Endothelial cell of umbilical vein (primary cell): Measurements from ENCODE around the gene LAIR1. TPM values are rescaled to one million over a fixed set of nuclear protein-coding genes. Genes with fewer than 3 reads are reported as not detected.

Experiments
- BruUV-seq: library from RNA; stranded (reverse); fragments of 400-500 nt; replicated peaks from 2 replicates; lab custom pipeline; 2021; lab: Mats Ljungman, UMichigan
- CTCF ChIA-PET: fragments of 300-600, 350-600 bp; sonication (Branson Sonifier 250); formaldehyde crosslinking; loops from one replicate; lab custom pipeline; 2021; ENCODE audit warnings: antibody characterized with exemption, inconsistent platforms; lab: Charles Lee
- POLR2A ChIA-PET: fragments of 300-600, 350-600 bp; sonication (Branson Sonifier 250); formaldehyde crosslinking; loops from one replicate; lab custom pipeline; 2021; ENCODE audit warnings: antibody characterized with exemption, inconsistent platforms; lab: Charles Lee
- DNase-seq: peaks from one replicate; pipeline ENCODE4 v3.0.0-alpha.2; 2011; ENCODE audit warnings: low read depth, low spot score
- FAIRE-seq: peaks from 2 replicates; lab custom pipeline; 2011; peaks lifted over from hg19 to GRCh38; lab: Jason Lieb, UNC
- H2AFZ ChIP-seq: 2 replicates; pipeline ENCODE4 v1.6.0; 2012; ENCODE audit warnings: low read depth, low read length, control low read depth, inconsistent platforms
- H3K27ac ChIP-seq: 2 replicates; pipeline ENCODE4 v1.5.1; 2011; ENCODE audit warnings: low read depth, mild to moderate bottlenecking, control low read depth, low read length, moderate library complexity; ENCODE audit not compliant: insufficient read depth
- H3K27me3 ChIP-seq, 2 experiments: 2 replicates each; pipeline versions ENCODE4 v1.6.0 to v1.6.1; 2011; ENCODE audit warnings: low read length in 2 of 2, mixed read lengths in 1 of 2; ENCODE audit not compliant: control insufficient read depth in 2 of 2, insufficient read depth in 2 of 2
- H3K36me3 ChIP-seq, 2 experiments: 2 replicates in 1 of 2; 3 replicates in 1 of 2; pipeline ENCODE4 v1.5.1; 2011; ENCODE audit warnings: low read length in 2 of 2, mild to moderate bottlenecking in 1 of 2, moderate library complexity in 1 of 2; ENCODE audit not compliant: control insufficient read depth in 2 of 2, insufficient read depth in 2 of 2; ENCODE audit errors: extremely low read depth in 1 of 2
- H3K4me1 ChIP-seq: 3 replicates; pipeline ENCODE4 v1.5.1; 2011; ENCODE audit warnings: mild to moderate bottlenecking, low read length; ENCODE audit not compliant: control insufficient read depth, insufficient read depth; ENCODE audit errors: extremely low read depth
- H3K4me2 ChIP-seq: 2 replicates; pipeline ENCODE4 v1.6.1; 2011; ENCODE audit warnings: low read length, control low read depth, mixed read lengths; ENCODE audit not compliant: insufficient read depth
- H3K4me3 ChIP-seq, 3 experiments: fragments of 200-600 bp in 1 of 3; sonication (generic), shearing (Covaris generic) in 1 of 3; replicated peaks in 1 of 3; 2 replicates each; pipeline ENCODE4 v1.5.1; 2011 to 2016; ENCODE audit warnings: control low read depth in 3 of 3, low read length in 3 of 3, mild to moderate bottlenecking in 2 of 3, inconsistent platforms in 1 of 3, low read depth in 1 of 3, moderate library complexity in 1 of 3; ENCODE audit not compliant: insufficient read depth in 1 of 3
- H3K79me2 ChIP-seq: 2 replicates; pipeline ENCODE4 v1.6.0; 2012; ENCODE audit warnings: low read length, inconsistent platforms; ENCODE audit not compliant: control insufficient read depth, insufficient read depth
- H3K9ac ChIP-seq: replicated peaks from 2 replicates; pipeline ENCODE3; 2011; ENCODE audit warnings: low read length, control low read depth; ENCODE audit not compliant: insufficient read depth; ENCODE audit errors: extremely low read depth
- H3K9me1 ChIP-seq: replicated peaks from 3 replicates; pipeline ENCODE4 v1.6.0; 2011; ENCODE audit warnings: mild to moderate bottlenecking, low read length; ENCODE audit not compliant: control insufficient read depth, insufficient read depth; ENCODE audit errors: extremely low read depth
- H3K9me3 ChIP-seq: replicated peaks from 2 replicates; pipeline ENCODE4 v1.5.1; 2012; ENCODE audit warnings: low read length, inconsistent platforms; ENCODE audit not compliant: control insufficient read depth, insufficient read depth
- H4K20me1 ChIP-seq: replicated peaks from 2 replicates; pipeline ENCODE3; 2011; ENCODE audit warnings: mild to moderate bottlenecking, low read length; ENCODE audit not compliant: control insufficient read depth, insufficient read depth; ENCODE audit errors: extremely low read depth
- CTCF ChIP-seq, 2 donors: IDR thresholded peaks; 1 replicate in 1 of 2; 2 replicates in 1 of 2; pipeline ENCODE4 v1.5.1; 2011; ENCODE audit warnings: low read length in 2 of 2, mild to moderate bottlenecking in 2 of 2, moderate library complexity in 2 of 2, control low read depth in 1 of 2, inconsistent platforms in 1 of 2, low read depth in 1 of 2; ENCODE audit not compliant: insufficient read depth in 1 of 2; ENCODE audit errors: extremely low read depth in 1 of 2
- EZH2 ChIP-seq: IDR thresholded peaks from 2 replicates; pipeline ENCODE4 v1.6.1; 2012; ENCODE audit warnings: borderline replicate concordance, low read depth, mild to moderate bottlenecking, moderate library complexity, low read length, inconsistent platforms; ENCODE audit not compliant: severe bottlenecking
- FOS ChIP-seq: IDR thresholded peaks from 2 replicates; pipeline ENCODE4 v1.6.1; 2011; ENCODE audit warnings: mild to moderate bottlenecking, low read length, moderate library complexity, borderline replicate concordance; ENCODE audit not compliant: insufficient read depth
- GATA2 ChIP-seq: IDR thresholded peaks from 2 replicates; pipeline ENCODE4 v1.7.0; 2011; ENCODE audit warnings: low read depth, mild to moderate bottlenecking, moderate library complexity, mixed read lengths, low read length; ENCODE audit not compliant: insufficient read length, insufficient read depth
- JUN ChIP-seq: IDR thresholded peaks from 2 replicates; pipeline ENCODE4 v1.6.1; 2011; ENCODE audit warnings: borderline replicate concordance, low read depth; ENCODE audit not compliant: insufficient read length, insufficient read depth
- MAX ChIP-seq: IDR thresholded peaks from 2 replicates; pipeline ENCODE4 v1.6.1; 2011; ENCODE audit not compliant: insufficient read depth, insufficient read length
- MYC ChIP-seq: IDR thresholded peaks from one replicate; pipeline ENCODE4 v1.6.1; 2011; ENCODE audit warnings: mild to moderate bottlenecking, low read depth, low read length
- POLR2A ChIP-seq: IDR thresholded peaks from 2 replicates; pipeline ENCODE4 v1.6.1; 2012; ENCODE audit warnings: low read depth, mild to moderate bottlenecking, control low read depth, low read length
- POLR2AphosphoS5 ChIP-seq: IDR thresholded peaks from 2 replicates; pipeline ENCODE4 v1.6.1; 2012; ENCODE audit warnings: low read depth, mild to moderate bottlenecking, control low read depth, low read length, moderate library complexity; ENCODE audit not compliant: insufficient read depth
- dilution Hi-C: fragments of 300-500 bp; cut with MboI; formaldehyde crosslinking; loops from one replicate; pipeline ENCODE4 v1.15.0; 2019; ENCODE audit warnings: low sequenced_read_pairs; ENCODE audit not compliant: extremely low pct_ligation_motif_present
- intact Hi-C: fragments of 100-400 bp; cut with micrococcal nuclease; formaldehyde crosslinking; loops from one replicate; pipeline ENCODE4 v1.10.0; 2022
- polyA plus RNA-seq, 4 experiments: library from polyadenylated mRNA; depleted of rRNA in 3 of 4; stranded (reverse) in 3 of 4; unstranded in 1 of 4; fragments of >200 nt; gene quantifications; 2 replicates each; pipeline versions ENCODE4 v1.2.1 to v1.2.3, GENCODE V29; 2011 to 2012; ENCODE audit warnings: missing spikeins in 1 of 4
- total RNA-seq: library from RNA; stranded (reverse); gene quantifications from 2 replicates; pipeline ENCODE4 v1.2.3, GENCODE V29; 2021

Gene LAIR1
- total and polyA plus RNA-seq, 2 donors (not counting 3 experiments of a cell fraction or from before 2014, with no cell fraction given) = not detected

GRCh38 chr19:54400913-54401312, 36.2 kb upstream of the LAIR1 start:
- Histone ChIP-seq H3K36me3 (no peaks in the 10 kb centered on the region), H4K20me1 (no peaks in the 10 kb centered on the region), H3K27me3 (no peaks in the 10 kb centered on the region), H3K9me3 (no peaks in the 10 kb centered on the region), H3K9me1 (no peaks in the 10 kb centered on the region), H3K79me2 (no peaks in the 10 kb centered on the region), H3K4me1 (no peaks in the 10 kb centered on the region), H3K27ac (no peak overlapping the region), H3K4me2 (no peak overlapping the region), H2AFZ (no peak overlapping the region), H3K4me3 (no peak overlapping the region), H3K9ac (no peak overlapping the region)
- ChIA-PET POLR2A (no interaction called here), CTCF (no interaction called here)
- BruUV-seq = no TSS peak
- intact Hi-C loops (no loop called here), dilution Hi-C loops (no loop called here)
- FAIRE-seq (no peak), DNase-seq (no peak)
- TF ChIP-seq MYC (no peak), MAX (no peak), EZH2 (no peak), GATA2 (no peak), POLR2AphosphoS5 (no peak), FOS (no peak), JUN (no peak), POLR2A (no peak), CTCF (IDR thresholded peaks at IDR 0.05; ENCODE audit: extremely low read depth in 1 of 2, insufficient read depth in 1 of 2, low read depth in 1 of 2, low read length in 2 of 2) (no peak)
